ENCODE data around the gene STYK1.

The STYK1 gene

DNA sequence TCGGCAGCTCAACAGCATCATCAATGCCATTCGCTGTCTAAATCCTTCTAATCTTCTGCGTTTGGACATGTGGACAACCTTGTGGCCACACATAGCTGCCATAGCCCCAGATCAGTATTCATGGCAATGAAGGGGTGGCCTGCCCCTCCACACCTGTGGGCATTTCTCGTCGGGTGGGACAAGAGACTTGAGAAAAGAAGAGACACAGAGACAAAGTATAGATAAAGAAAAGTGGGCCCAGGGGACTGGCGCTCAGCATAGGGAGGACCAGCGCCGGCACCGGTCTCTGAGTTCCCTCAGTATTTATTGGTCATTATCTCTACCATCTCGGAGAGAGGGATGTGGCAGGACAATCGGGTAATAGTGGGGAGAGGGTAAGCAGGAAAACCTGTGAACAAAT, 102.7 kb downstream of the STYK1 start:
- no CpG with 5 or more reads among the region's 11 CpGs for WGBS (ENCODE audit: extremely low coverage, insufficient coverage, insufficient read length)
- H4K12ac ChIP-seq (ENCODE audit: low read depth, low read length), result peak overlapping the region; percentile 9
- H3K18ac ChIP-seq (ENCODE audit: low read length), result no peak overlapping the region
- H4K91ac ChIP-seq (ENCODE audit: low read depth, low read length), result no peak overlapping the region
- no peak overlapping the region for H3K4me2 ChIP-seq (ENCODE audit: low read length)
- peaks cover 2% of the 10 kb centered on the region for H3K79me1 ChIP-seq (ENCODE audit: low read length)
- H3K36me3 ChIP-seq (ENCODE audit: control insufficient read depth in 1 of 2, insufficient read depth in 2 of 2, low read length in 2 of 2), result no peaks in the 10 kb centered on the region
- DNase-seq, result no peak
- no peak overlapping the region for H3K23ac ChIP-seq (ENCODE audit: low read length)
- peak overlapping the region; percentile 36 for H3K4ac ChIP-seq (ENCODE audit: low read depth, low read length)
- peak overlapping the region; percentile 64 for H2BK12ac ChIP-seq (ENCODE audit: low read length)
- no peak overlapping the region for H2AFZ ChIP-seq (ENCODE audit: insufficient read depth, low read length, poor library complexity)
- peaks cover 2% of the 10 kb centered on the region for H3K79me2 ChIP-seq (ENCODE audit: control insufficient read depth, insufficient read depth, low read length, poor library complexity)
- H3K4me1 ChIP-seq (ENCODE audit: control insufficient read depth in 1 of 2, insufficient read depth in 2 of 2, low read length in 2 of 2), result peaks cover 2 to 3% of the 10 kb centered on the region in 2 experiments
- no peak overlapping the region for H3K14ac ChIP-seq (ENCODE audit: low read length)
- peak overlapping the region; percentile 60 for H2BK120ac ChIP-seq (ENCODE audit: insufficient read depth, low read length, poor library complexity)
- H4K8ac ChIP-seq (ENCODE audit: low read depth, low read length), result no peak overlapping the region
- H3K27me3 ChIP-seq (ENCODE audit: insufficient read depth, low read length), result no peaks in the 10 kb centered on the region
- peak overlapping the region; percentile 49 for H3K27ac ChIP-seq (ENCODE audit: low read depth, low read length)
- peak overlapping the region; percentile 63 for H2BK5ac ChIP-seq (ENCODE audit: low read depth, low read length, poor library complexity)
- H3K9me3 ChIP-seq (ENCODE audit: insufficient read depth, low read depth, low read length), result peaks cover 2% of the 10 kb centered on the region
- no peak overlapping the region for H3K9ac ChIP-seq (ENCODE audit: low read length)
- no peak overlapping the region for H2AK5ac ChIP-seq (ENCODE audit: low read length)
- H3K4me3 ChIP-seq (ENCODE audit: low read depth, low read length), result no peak overlapping the region
